Fibroblast of the conjunctiva (primary cell): ENCODE measurements around the gene NOS1AP.

Experiments used
- DNase-seq: peaks from one replicate; pipeline ENCODE4 v3.0.0-alpha.2; 2010; ENCODE audit warnings: low read depth

NOS1AP gene

GRCh38 chr1:162138112-162138511 lies 68.6 kb downstream of the NOS1AP start:
- no peak for DNase-seq

GRCh38 chr1:162138599-162139181 lies 69.2 kb downstream of the NOS1AP start:
- DNase-seq: no peak

GRCh38 chr1:162139211-162139610 lies 69.7 kb downstream of the NOS1AP start:
- DNase-seq: no peak

- DNase-seq: no peak
Observed at GRCh38 chr1:162141281-162142054, 72.0 kb downstream of the NOS1AP start.

- DNase-seq: no peak
Observed at GRCh38 chr1:162142968-162143367, 73.5 kb downstream of the NOS1AP start.

- no peak for DNase-seq
Observed at GRCh38 chr1:162144268-162144667, 74.8 kb downstream of the NOS1AP start.

- DNase-seq: no peak
Observed at GRCh38 chr1:162144853-162145252, 75.4 kb downstream of the NOS1AP start.

- no peak for DNase-seq
Observed at GRCh38 chr1:162145280-162145965, 75.9 kb downstream of the NOS1AP start.

GRCh38 chr1:162145966-162146696 lies 76.6 kb downstream of the NOS1AP start:
- no peak for DNase-seq

- no peak for DNase-seq
Observed at GRCh38 chr1:162147760-162148159, 78.3 kb downstream of the NOS1AP start.

- no peak for DNase-seq
Observed at GRCh38 chr1:162150112-162150511, 80.6 kb downstream of the NOS1AP start.

GRCh38 chr1:162151900-162152829 lies 82.7 kb downstream of the NOS1AP start:
- DNase-seq: no peak

GRCh38 chr1:162153374-162153773 lies 83.9 kb downstream of the NOS1AP start:
- no peak for DNase-seq

GRCh38 chr1:162157469-162157868 lies 88.0 kb downstream of the NOS1AP start:
- DNase-seq: no peak

GRCh38 chr1:162158624-162159271 lies 89.3 kb downstream of the NOS1AP start:
- DNase-seq: no peak

GRCh38 chr1:162159515-162159914 lies 90.0 kb downstream of the NOS1AP start:
- no peak for DNase-seq

GRCh38 chr1:162161916-162162550 lies 92.5 kb downstream of the NOS1AP start:
- peak; percentile 32 for DNase-seq

GRCh38 chr1:162165528-162165927 lies 96.0 kb downstream of the NOS1AP start:
- DNase-seq: no peak

- no peak for DNase-seq
Observed at GRCh38 chr1:162166917-162167615, 97.6 kb downstream of the NOS1AP start.

- DNase-seq: no peak
Observed at GRCh38 chr1:162168261-162168660, 98.8 kb downstream of the NOS1AP start.
